ENCODE results near the gene NUP35. TPM values are rescaled to one million over a fixed set of nuclear protein-coding genes. Genes with fewer than 3 reads are reported as not detected.

Gene NUP35, protein sequence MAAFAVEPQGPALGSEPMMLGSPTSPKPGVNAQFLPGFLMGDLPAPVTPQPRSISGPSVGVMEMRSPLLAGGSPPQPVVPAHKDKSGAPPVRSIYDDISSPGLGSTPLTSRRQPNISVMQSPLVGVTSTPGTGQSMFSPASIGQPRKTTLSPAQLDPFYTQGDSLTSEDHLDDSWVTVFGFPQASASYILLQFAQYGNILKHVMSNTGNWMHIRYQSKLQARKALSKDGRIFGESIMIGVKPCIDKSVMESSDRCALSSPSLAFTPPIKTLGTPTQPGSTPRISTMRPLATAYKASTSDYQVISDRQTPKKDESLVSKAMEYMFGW
- 10 to 100 TPM in 4 of 6 donors, 1 to 10 TPM in 2; 3.8 to 17.5 (median 13.5) TPM for total RNA-seq

DNA sequence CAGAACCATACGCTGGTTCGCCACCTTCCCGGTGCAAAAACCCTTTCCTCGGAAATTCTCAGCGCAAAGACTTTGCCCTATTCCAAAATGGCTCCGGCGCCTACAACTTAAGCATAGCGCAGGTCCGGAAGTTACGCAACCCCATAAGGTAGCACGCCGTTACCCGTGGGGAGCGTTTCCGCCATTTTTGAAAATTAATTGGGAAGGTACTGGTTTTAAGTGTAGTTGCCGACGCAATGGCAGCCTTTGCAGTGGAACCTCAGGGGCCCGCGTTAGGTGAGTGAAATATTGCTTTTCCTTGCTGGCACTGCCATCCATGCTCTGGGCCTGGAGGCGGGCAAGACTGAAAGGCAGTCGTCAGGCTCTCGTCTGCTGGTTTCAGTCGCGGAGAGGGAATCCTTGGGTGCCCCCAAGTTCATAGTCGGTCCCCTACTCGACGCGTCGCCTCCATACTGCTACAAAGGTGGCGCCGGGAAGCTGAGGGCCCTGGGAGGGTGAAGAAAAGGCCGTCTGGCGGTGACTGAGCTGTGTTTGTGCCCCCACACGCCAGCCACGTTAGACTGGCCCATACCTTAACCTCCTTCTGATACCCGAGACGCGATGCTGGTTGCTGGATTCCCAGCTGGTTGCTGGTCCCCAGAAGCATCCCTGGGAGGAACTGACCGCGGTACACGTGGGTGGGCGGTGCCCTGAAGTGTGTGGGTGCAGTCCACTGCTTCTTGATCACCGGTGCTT, at the start of gene NUP35:
NUP35 (plus strand) TSS at position 222 of the 735 bp plus-strand sequence; CDS start at position 237, 15 bp downstream.
- H3K4me1 ChIP-seq: peaks cover 12 to 22% (median 14%) of the 10 kb centered on the region in 4 donors
- peak within 1 kb of the TSS; percentile 79 to 91 (median 86) for H3K27ac ChIP-seq
- H3K36me3 ChIP-seq: peaks cover 0 to 9% (median 0%) of the 10 kb centered on the region in 4 donors
- H3K9me3 ChIP-seq: no peaks in the 10 kb centered on the region
- no peaks in the 10 kb centered on the region for H3K27me3 ChIP-seq
- DNase-seq (peak; percentile 44 to 84), ATAC-seq (ENCODE audit: low FRiP score in 2 of 2) (peak; percentile 96 to 98)
- peak within 1 kb of the TSS; percentile 68 to 93 (median 84) for H3K4me3 ChIP-seq
- TF ChIP-seq POLR2A (IDR thresholded peaks at IDR 0.05): peak in 2 of 4 donors; percentile 21 to 42
- TF ChIP-seq POLR2AphosphoS5 (IDR thresholded peaks at IDR 0.05): peak; percentile 48 to 71
- no peak for TF ChIP-seq EP300 (IDR thresholded peaks at IDR 0.05)
- TF ChIP-seq, protein P1, sequence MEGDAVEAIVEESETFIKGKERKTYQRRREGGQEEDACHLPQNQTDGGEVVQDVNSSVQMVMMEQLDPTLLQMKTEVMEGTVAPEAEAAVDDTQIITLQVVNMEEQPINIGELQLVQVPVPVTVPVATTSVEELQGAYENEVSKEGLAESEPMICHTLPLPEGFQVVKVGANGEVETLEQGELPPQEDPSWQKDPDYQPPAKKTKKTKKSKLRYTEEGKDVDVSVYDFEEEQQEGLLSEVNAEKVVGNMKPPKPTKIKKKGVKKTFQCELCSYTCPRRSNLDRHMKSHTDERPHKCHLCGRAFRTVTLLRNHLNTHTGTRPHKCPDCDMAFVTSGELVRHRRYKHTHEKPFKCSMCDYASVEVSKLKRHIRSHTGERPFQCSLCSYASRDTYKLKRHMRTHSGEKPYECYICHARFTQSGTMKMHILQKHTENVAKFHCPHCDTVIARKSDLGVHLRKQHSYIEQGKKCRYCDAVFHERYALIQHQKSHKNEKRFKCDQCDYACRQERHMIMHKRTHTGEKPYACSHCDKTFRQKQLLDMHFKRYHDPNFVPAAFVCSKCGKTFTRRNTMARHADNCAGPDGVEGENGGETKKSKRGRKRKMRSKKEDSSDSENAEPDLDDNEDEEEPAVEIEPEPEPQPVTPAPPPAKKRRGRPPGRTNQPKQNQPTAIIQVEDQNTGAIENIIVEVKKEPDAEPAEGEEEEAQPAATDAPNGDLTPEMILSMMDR (IDR thresholded peaks at IDR 0.05): no peak
- 0 to 1% methylated on average over 33 to 43 of the region's 43 CpGs for WGBS, 2 donors

DNA sequence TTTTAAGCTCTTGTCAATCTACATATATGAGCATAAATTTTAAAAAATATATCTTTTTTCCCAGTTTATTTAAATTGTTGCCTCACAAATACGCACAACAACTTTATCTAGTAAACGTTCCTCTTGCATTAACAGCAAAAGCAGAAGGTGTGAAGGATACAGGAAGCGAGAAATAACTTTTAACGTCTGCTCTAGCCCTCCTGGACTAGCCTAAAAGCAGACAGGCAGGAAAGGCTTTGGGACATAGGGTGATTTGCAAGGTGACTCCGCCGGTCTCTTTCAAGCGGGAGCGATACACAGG, 46.1 kb upstream of the NUP35 start:
- H3K9me3 ChIP-seq: no peaks in the 10 kb centered on the region
- ATAC-seq (ENCODE audit: low FRiP score in 2 of 2): peak; percentile 72 to 81
- no peaks in the 10 kb centered on the region for H3K27me3 ChIP-seq
- H3K27ac ChIP-seq: peak overlapping the region; percentile 62 to 87 (median 74)
- H3K4me3 ChIP-seq: peak overlapping the region; percentile 51 to 64 (median 57)
- TF ChIP-seq, protein P1 (IDR thresholded peaks at IDR 0.05): no peak
- no peak for TF ChIP-seq EP300 (IDR thresholded peaks at IDR 0.05)
- TF ChIP-seq POLR2AphosphoS5 (IDR thresholded peaks at IDR 0.05): no peak
- TF ChIP-seq POLR2A (IDR thresholded peaks at IDR 0.05): no peak
- no peaks in the 10 kb centered on the region for H3K36me3 ChIP-seq
- DNase-seq: no peak
- peaks cover 4 to 15% (median 12%) of the 10 kb centered on the region in 4 donors for H3K4me1 ChIP-seq
- 2% methylated on average over 8 of the region's 8 CpGs for WGBS, 2 donors

DNA sequence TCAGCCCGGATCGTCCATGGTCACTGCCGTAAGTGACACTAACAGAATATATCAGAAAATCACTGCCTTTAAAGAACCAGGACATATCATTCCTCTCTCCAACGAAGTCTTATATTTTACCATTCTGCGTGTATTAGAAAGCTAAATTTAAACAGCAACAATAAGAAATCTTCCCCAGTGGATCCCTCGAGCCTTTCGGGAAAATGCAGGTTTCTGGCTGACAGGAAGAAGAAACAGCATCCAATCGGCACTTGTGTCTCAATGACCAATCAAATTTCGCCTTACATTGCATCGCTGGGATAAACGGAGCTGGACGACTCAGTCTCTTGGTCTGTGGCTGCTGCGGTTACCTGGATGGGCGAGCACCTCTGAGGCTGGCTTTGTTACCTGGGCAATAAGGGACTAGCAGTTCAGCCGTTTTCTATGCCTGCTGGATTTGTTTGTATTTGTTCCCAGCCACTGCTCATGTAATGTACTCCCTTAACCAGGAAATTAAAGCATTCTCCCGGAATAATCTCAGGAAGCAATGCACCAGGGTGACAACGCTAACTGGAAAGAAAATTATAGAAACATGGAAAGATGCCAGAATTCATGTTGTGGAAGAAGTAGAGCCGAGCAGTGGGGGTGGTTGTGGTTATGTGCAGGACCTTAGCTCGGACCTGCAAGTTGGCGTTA, 45.6 kb upstream of the NUP35 start, which contains the start of gene DUSP19:
DUSP19 (plus strand) TSS at position 284 of the 675 bp plus-strand sequence; CDS start at position 471, 187 bp downstream.
- ATAC-seq (ENCODE audit: low FRiP score in 2 of 2) (peak; percentile 95), DNase-seq (peak in 1 of 2 donors; percentile 93)
- TF ChIP-seq, protein P1 (IDR thresholded peaks at IDR 0.05): no peak
- TF ChIP-seq POLR2AphosphoS5 (IDR thresholded peaks at IDR 0.05): peak; percentile 60 to 85
- peak in 3 of 4 donors; percentile 11 to 80 (median 71) for TF ChIP-seq POLR2A (IDR thresholded peaks at IDR 0.05)
- no peaks in the 10 kb centered on the region for H3K9me3 ChIP-seq
- peak within 1 kb of the TSS; percentile 51 to 64 (median 57) for H3K4me3 ChIP-seq
- no peaks in the 10 kb centered on the region for H3K27me3 ChIP-seq
- H3K27ac ChIP-seq: peak within 1 kb of the TSS; percentile 62 to 87 (median 74)
- H3K4me1 ChIP-seq: peaks cover 4 to 15% (median 12%) of the 10 kb centered on the region in 4 donors
- 3 to 5% methylated on average over 20 of the region's 20 CpGs for WGBS, 2 donors
- H3K36me3 ChIP-seq: no peaks in the 10 kb centered on the region

DNA sequence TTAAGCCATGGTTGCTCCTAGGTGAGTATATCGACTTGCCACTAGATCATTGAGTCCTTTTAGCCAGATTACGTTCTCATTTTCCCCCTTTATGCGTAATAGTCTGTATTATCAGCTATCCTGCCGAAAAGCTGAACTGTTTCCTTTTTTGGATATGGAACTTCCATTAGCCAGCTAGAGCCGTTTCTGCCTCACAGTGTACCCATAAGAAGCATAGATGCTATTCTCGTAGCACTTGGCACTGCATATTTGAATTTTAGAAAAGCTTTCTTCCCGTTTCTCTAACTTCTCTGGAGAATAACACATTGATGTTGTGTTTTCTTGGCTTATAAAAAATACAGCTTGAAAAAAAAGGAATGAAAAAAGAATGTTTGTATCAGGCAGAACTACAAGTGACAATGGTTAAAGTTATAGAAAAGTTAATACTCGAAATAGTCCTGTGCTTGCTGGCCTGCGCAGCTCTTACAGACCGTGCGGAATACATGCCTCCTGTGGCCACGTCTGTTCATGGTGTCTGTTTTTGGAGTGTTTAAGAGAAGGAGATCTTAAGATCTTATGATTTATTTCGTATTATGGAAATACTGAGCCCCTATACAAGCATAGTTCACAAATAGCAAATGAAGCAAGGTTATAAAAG, 45.0 kb upstream of the NUP35 start:
- Histone ChIP-seq H3K36me3 (no peaks in the 10 kb centered on the region), H3K4me1 (peaks cover 4 to 15% (median 12%) of the 10 kb centered on the region in 4 donors), H3K9me3 (no peaks in the 10 kb centered on the region), H3K27me3 (no peaks in the 10 kb centered on the region), H3K4me3 (peak overlapping the region; percentile 51 to 64 (median 57)), H3K27ac (peak overlapping the region; percentile 62 to 87 (median 74))
- no peak for DNase-seq
- TF ChIP-seq, protein P1 (IDR thresholded peaks at IDR 0.05): no peak
- TF ChIP-seq POLR2A (IDR thresholded peaks at IDR 0.05) (no peak), EP300 (IDR thresholded peaks at IDR 0.05) (no peak), POLR2AphosphoS5 (IDR thresholded peaks at IDR 0.05) (no peak)
- peak in 1 of 2 donors; percentile 57 for ATAC-seq (ENCODE audit: low FRiP score in 2 of 2)
- 34% methylated on average over 13 of the region's 13 CpGs for WGBS, 2 donors
